GM12872 (cell line): ENCODE results near the gene SNCB.

ENCODE experiments used
- CTCF ChIP-seq: IDR thresholded peaks from 3 replicates; pipeline ENCODE4 v1.5.1; 2011; ENCODE audit warnings: low read depth, mild to moderate bottlenecking, low read length, moderate library complexity; ENCODE audit not compliant: insufficient read depth

SNCB gene

GRCh38 chr5:176574297-176574591, 56.1 kb downstream of the SNCB start:
- TF ChIP-seq CTCF, result no peak

- TF ChIP-seq CTCF, result peak; percentile 93
Measured at GRCh38 chr5:176573564-176574296, 56.6 kb downstream of the SNCB start.
